ENCODE results near the gene NECAB2. TPM values are rescaled to one million over a fixed set of nuclear protein-coding genes. Genes with fewer than 3 reads are reported as not detected.
"Not testable (repeated sequence)": the region's sequence is repeated elsewhere in the genome, so short reads cannot be mapped to it uniquely, and the experiment has no call there.

NECAB2 gene
- total RNA-seq, 1 donor from 2014 or later, result 0.32 TPM

- DNase-seq (ENCODE audit: low read depth) (no peak), FAIRE-seq (no peak)
- peaks cover 8% of the 10 kb centered on the region for H3K27me3 Mint-ChIP-seq (ENCODE audit: low read depth, unreplicated experiment)
- H3K79me2 ChIP-seq (ENCODE audit: insufficient read depth, low read length), result no peaks in the 10 kb centered on the region
- H3K27ac ChIP-seq (ENCODE audit: low read depth, low read length), result no peak overlapping the region
- H3K9me3 ChIP-seq (ENCODE audit: insufficient read depth, low read depth, low read length), result no peaks in the 10 kb centered on the region
- H3K9ac ChIP-seq (ENCODE audit: low read length), result no peak overlapping the region
- H2AFZ ChIP-seq (ENCODE audit: low read depth, low read length), result no peak overlapping the region
- no peak overlapping the region for H3K4me3 ChIP-seq (ENCODE audit: insufficient read depth, low read depth, low read length)
- no peaks in the 10 kb centered on the region for H3K36me3 ChIP-seq (ENCODE audit: insufficient read depth, low read length)
- no peak overlapping the region for H3K4me3 Mint-ChIP-seq (ENCODE audit: unreplicated experiment)
- no peak for TF ChIP-seq CTCF (IDR thresholded peaks at IDR 0.05; ENCODE audit: insufficient read depth, low read depth, low read length)
- no peak for TF ChIP-seq EZH2 (IDR thresholded peaks at IDR 0.05; ENCODE audit: insufficient read depth, low read length)
- no peaks in the 10 kb centered on the region for H4K20me1 ChIP-seq (ENCODE audit: insufficient read depth, low read length)
- peaks cover 4% of the 10 kb centered on the region for H3K4me1 ChIP-seq (ENCODE audit: insufficient read depth, low read length)
- no peaks in the 10 kb centered on the region for H3K27me3 ChIP-seq (ENCODE audit: insufficient read depth, low read length)
- no peaks in the 10 kb centered on the region for H3K9me3 Mint-ChIP-seq (ENCODE audit: unreplicated experiment)
- H3K36me3 Mint-ChIP-seq (ENCODE audit: low read depth, unreplicated experiment), result no peaks in the 10 kb centered on the region
- H3K27ac Mint-ChIP-seq (ENCODE audit: unreplicated experiment), result no peak overlapping the region
- peaks cover 3% of the 10 kb centered on the region for H3K4me1 Mint-ChIP-seq (ENCODE audit: low read depth, unreplicated experiment)
- no peak overlapping the region for H3K4me2 ChIP-seq (ENCODE audit: low read length)
These were observed 20.3 kb upstream of the NECAB2 start for GRCh38 chr16:83947642-83948234.

GRCh38 chr16:83948914-83949723, 18.9 kb upstream of the NECAB2 start:
- Histone ChIP-seq H3K27ac (ENCODE audit: low read depth, low read length) (no peak overlapping the region), H3K4me2 (ENCODE audit: low read length) (no peak overlapping the region), H2AFZ (ENCODE audit: low read depth, low read length) (no peak overlapping the region), H3K27me3 (ENCODE audit: insufficient read depth, low read length) (no peaks in the 10 kb centered on the region), H3K79me2 (ENCODE audit: insufficient read depth, low read length) (no peaks in the 10 kb centered on the region), H3K4me1 (ENCODE audit: insufficient read depth, low read length) (peaks cover 13% of the 10 kb centered on the region), H3K4me3 (ENCODE audit: insufficient read depth, low read depth, low read length) (no peak overlapping the region), H3K9ac (ENCODE audit: low read length) (no peak overlapping the region), H3K9me3 (ENCODE audit: insufficient read depth, low read depth, low read length) (no peaks in the 10 kb centered on the region), H3K36me3 (ENCODE audit: insufficient read depth, low read length) (no peaks in the 10 kb centered on the region), H4K20me1 (ENCODE audit: insufficient read depth, low read length) (no peaks in the 10 kb centered on the region)
- TF ChIP-seq CTCF (IDR thresholded peaks at IDR 0.05; ENCODE audit: insufficient read depth, low read depth, low read length) (no peak), EZH2 (IDR thresholded peaks at IDR 0.05; ENCODE audit: insufficient read depth, low read length) (no peak)
- Mint-ChIP-seq H3K4me1 (ENCODE audit: low read depth, unreplicated experiment) (peaks cover 3% of the 10 kb centered on the region), H3K9me3 (ENCODE audit: unreplicated experiment) (no peaks in the 10 kb centered on the region), H3K36me3 (ENCODE audit: low read depth, unreplicated experiment) (no peaks in the 10 kb centered on the region), H3K27me3 (ENCODE audit: low read depth, unreplicated experiment) (peaks cover 5% of the 10 kb centered on the region), H3K4me3 (ENCODE audit: unreplicated experiment) (no peak overlapping the region), H3K27ac (ENCODE audit: unreplicated experiment) (no peak overlapping the region)
- DNase-seq (ENCODE audit: low read depth) (no peak), FAIRE-seq (no peak)

- no peaks in the 10 kb centered on the region for H3K9me3 ChIP-seq (ENCODE audit: insufficient read depth, low read depth, low read length)
- Mint-ChIP-seq H3K36me3 (ENCODE audit: low read depth, unreplicated experiment) (no peaks in the 10 kb centered on the region), H3K9me3 (ENCODE audit: unreplicated experiment) (no peaks in the 10 kb centered on the region), H3K27ac (ENCODE audit: unreplicated experiment) (no peak overlapping the region), H3K4me3 (ENCODE audit: unreplicated experiment) (no peak overlapping the region), H3K27me3 (ENCODE audit: low read depth, unreplicated experiment) (peaks cover 5% of the 10 kb centered on the region), H3K4me1 (ENCODE audit: low read depth, unreplicated experiment) (peaks cover 8% of the 10 kb centered on the region)
- H3K27ac ChIP-seq (ENCODE audit: low read depth, low read length), result no peak overlapping the region
- H4K20me1 ChIP-seq (ENCODE audit: insufficient read depth, low read length), result peaks cover 4% of the 10 kb centered on the region
- H3K27me3 ChIP-seq (ENCODE audit: insufficient read depth, low read length), result no peaks in the 10 kb centered on the region
- peaks cover 19% of the 10 kb centered on the region for H3K4me1 ChIP-seq (ENCODE audit: insufficient read depth, low read length)
- TF ChIP-seq EZH2 (IDR thresholded peaks at IDR 0.05; ENCODE audit: insufficient read depth, low read length) (no peak), CTCF (IDR thresholded peaks at IDR 0.05; ENCODE audit: insufficient read depth, low read depth, low read length) (no peak)
- no peaks in the 10 kb centered on the region for H3K79me2 ChIP-seq (ENCODE audit: insufficient read depth, low read length)
- no peak overlapping the region for H2AFZ ChIP-seq (ENCODE audit: low read depth, low read length)
- H3K36me3 ChIP-seq (ENCODE audit: insufficient read depth, low read length), result no peaks in the 10 kb centered on the region
- no peak overlapping the region for H3K4me3 ChIP-seq (ENCODE audit: insufficient read depth, low read depth, low read length)
- FAIRE-seq, result no peak
- no peak overlapping the region for H3K9ac ChIP-seq (ENCODE audit: low read length)
- no peak for DNase-seq (ENCODE audit: low read depth)
- no peak overlapping the region for H3K4me2 ChIP-seq (ENCODE audit: low read length)
These were observed 18.4 kb upstream of the NECAB2 start for GRCh38 chr16:83949724-83950001.

GRCh38 chr16:83950862-83951399, 17.1 kb upstream of the NECAB2 start:
- H3K27ac ChIP-seq (ENCODE audit: low read depth, low read length); H3K4me1 Mint-ChIP-seq (ENCODE audit: low read depth, unreplicated experiment); DNase-seq (ENCODE audit: low read depth); H3K27me3 Mint-ChIP-seq (ENCODE audit: low read depth, unreplicated experiment); H3K36me3 ChIP-seq (ENCODE audit: insufficient read depth, low read length); H3K9me3 Mint-ChIP-seq (ENCODE audit: unreplicated experiment); H3K36me3 Mint-ChIP-seq (ENCODE audit: low read depth, unreplicated experiment); H3K27ac Mint-ChIP-seq (ENCODE audit: unreplicated experiment); FAIRE-seq; H3K9me3 ChIP-seq (ENCODE audit: insufficient read depth, low read depth, low read length); H3K9ac ChIP-seq (ENCODE audit: low read length); H3K4me2 ChIP-seq (ENCODE audit: low read length); H3K4me3 Mint-ChIP-seq (ENCODE audit: unreplicated experiment); H2AFZ ChIP-seq (ENCODE audit: low read depth, low read length); H3K27me3 ChIP-seq (ENCODE audit: insufficient read depth, low read length); H3K79me2 ChIP-seq (ENCODE audit: insufficient read depth, low read length); H3K4me3 ChIP-seq (ENCODE audit: insufficient read depth, low read depth, low read length): not testable (repeated sequence)
- Histone ChIP-seq H4K20me1 (ENCODE audit: insufficient read depth, low read length) (peaks cover 16% of the 10 kb centered on the region), H3K4me1 (ENCODE audit: insufficient read depth, low read length) (peaks cover 22% of the 10 kb centered on the region)
